K562 (cell line): ENCODE data around the gene SORCS2.

ENCODE experiments used
- ATF2 ChIP-seq: sonication (generic); formaldehyde crosslinking; IDR thresholded peaks from 2 replicates; pipeline ENCODE4 v1.8.1; 2022; ENCODE audit warnings: missing genetic modification reagents
- ATF6 ChIP-seq: sonication (generic); formaldehyde crosslinking; IDR thresholded peaks from 2 replicates; pipeline ENCODE4 v1.4.0; 2020; ENCODE audit warnings: mild to moderate bottlenecking, missing genetic modification reagents
- HNRNPUL1 ChIP-seq: fragments of 200-400 bp; formaldehyde crosslinking; IDR thresholded peaks from 2 replicates; pipeline ENCODE4 v1.6.1; 2017; ENCODE audit warnings: low read length
- JUND ChIP-seq, 2 experiments: IDR thresholded peaks; 2 replicates in 1 of 2; 3 replicates in 1 of 2; pipeline ENCODE4 v1.6.1; 2011; ENCODE audit warnings: borderline replicate concordance in 2 of 2, low read depth in 2 of 2, low read length in 2 of 2, improper control_type of control experiment in 1 of 2, missing biosample characterization in 1 of 2, missing genetic modification characterization in 1 of 2, missing genetic modification reagents in 1 of 2
- NONO ChIP-seq, 2 experiments: fragments of 200-400 bp in 1 of 2; fragments of 450-650 bp in 1 of 2; formaldehyde crosslinking in 1 of 2; IDR thresholded peaks; 2 replicates each; pipeline ENCODE4 v1.6.1; 2017; ENCODE audit warnings: low read depth in 2 of 2, mild to moderate bottlenecking in 2 of 2, moderate library complexity in 2 of 2, low read length in 1 of 2
- POLR2AphosphoS5 ChIP-seq: IDR thresholded peaks from 2 replicates; pipeline ENCODE4 v1.6.1; 2011; ENCODE audit warnings: mild to moderate bottlenecking, low read depth, low read length, moderate library complexity; ENCODE audit not compliant: control insufficient read depth, insufficient read depth
- ZFP36 ChIP-seq: fragments of 150-350 bp; IDR thresholded peaks from 2 replicates; pipeline ENCODE4 v1.6.1; 2018; ENCODE audit warnings: low read length, low read depth; ENCODE audit not compliant: partially characterized antibody
- ZNF589 ChIP-seq: fragments of 200-800 bp; sonication (Bioruptor generic); IDR thresholded peaks from 2 replicates; pipeline ENCODE4 v1.6.1; 2016; ENCODE audit warnings: low read depth, missing genetic modification characterization, missing compliant biosample characterization
- TF ChIP-seq, protein P1 (sequence below): fragments of 250-450 bp; sonication (Bioruptor Pico); IDR thresholded peaks from 2 replicates; pipeline ENCODE4 v1.5.0; 2022; ENCODE audit warnings: mild to moderate bottlenecking
- TF ChIP-seq, protein P2 (sequence below), 2 experiments: fragments of 450-650 bp; formaldehyde crosslinking in 1 of 2; IDR thresholded peaks; 2 replicates each; pipeline versions ENCODE4 v1.4.0 to v1.6.1; 2014 to 2020; ENCODE audit warnings: mild to moderate bottlenecking in 2 of 2, borderline replicate concordance in 1 of 2, low read depth in 1 of 2
- TF ChIP-seq, protein P3 (sequence below): IDR thresholded peaks from 3 replicates; pipeline ENCODE4 v1.6.1; 2011; ENCODE audit warnings: borderline replicate concordance, mild to moderate bottlenecking; ENCODE audit not compliant: insufficient read length, insufficient read depth
- TF ChIP-seq, protein P4 (sequence below): fragments of 450-650 bp; IDR thresholded peaks from 2 replicates; pipeline ENCODE4 v1.6.1; 2018; ENCODE audit not compliant: partially characterized antibody

GRCh38 chr4:7165874-7166201 is 26.5 kb upstream of the SORCS2 start:
- TF ChIP-seq POLR2AphosphoS5 (no peak), JUND (IDR thresholded peaks at IDR 0.05; ENCODE audit: borderline replicate concordance, low read depth, low read length) (no peak), JUND (tag; IDR thresholded peaks at IDR 0.05; ENCODE audit: borderline replicate concordance, low read depth, low read length) (no peak), ATF2 (CRISPR knock-in tag) (no peak), ATF6 (CRISPR knock-in tag) (no peak), NONO (IDR thresholded peaks at IDR 0.05; ENCODE audit: low read depth in 2 of 2, low read length in 1 of 2) (no peak), ZFP36 (no peak), ZNF589 (CRISPR knock-in tag) (no peak), HNRNPUL1 (no peak)
- TF ChIP-seq, protein P1, sequence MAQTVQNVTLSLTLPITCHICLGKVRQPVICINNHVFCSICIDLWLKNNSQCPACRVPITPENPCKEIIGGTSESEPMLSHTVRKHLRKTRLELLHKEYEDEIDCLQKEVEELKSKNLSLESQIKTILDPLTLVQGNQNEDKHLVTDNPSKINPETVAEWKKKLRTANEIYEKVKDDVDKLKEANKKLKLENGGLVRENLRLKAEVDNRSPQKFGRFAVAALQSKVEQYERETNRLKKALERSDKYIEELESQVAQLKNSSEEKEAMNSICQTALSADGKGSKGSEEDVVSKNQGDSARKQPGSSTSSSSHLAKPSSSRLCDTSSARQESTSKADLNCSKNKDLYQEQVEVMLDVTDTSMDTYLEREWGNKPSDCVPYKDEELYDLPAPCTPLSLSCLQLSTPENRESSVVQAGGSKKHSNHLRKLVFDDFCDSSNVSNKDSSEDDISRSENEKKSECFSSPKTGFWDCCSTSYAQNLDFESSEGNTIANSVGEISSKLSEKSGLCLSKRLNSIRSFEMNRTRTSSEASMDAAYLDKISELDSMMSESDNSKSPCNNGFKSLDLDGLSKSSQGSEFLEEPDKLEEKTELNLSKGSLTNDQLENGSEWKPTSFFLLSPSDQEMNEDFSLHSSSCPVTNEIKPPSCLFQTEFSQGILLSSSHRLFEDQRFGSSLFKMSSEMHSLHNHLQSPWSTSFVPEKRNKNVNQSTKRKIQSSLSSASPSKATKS: no peak
- TF ChIP-seq, protein P2, sequence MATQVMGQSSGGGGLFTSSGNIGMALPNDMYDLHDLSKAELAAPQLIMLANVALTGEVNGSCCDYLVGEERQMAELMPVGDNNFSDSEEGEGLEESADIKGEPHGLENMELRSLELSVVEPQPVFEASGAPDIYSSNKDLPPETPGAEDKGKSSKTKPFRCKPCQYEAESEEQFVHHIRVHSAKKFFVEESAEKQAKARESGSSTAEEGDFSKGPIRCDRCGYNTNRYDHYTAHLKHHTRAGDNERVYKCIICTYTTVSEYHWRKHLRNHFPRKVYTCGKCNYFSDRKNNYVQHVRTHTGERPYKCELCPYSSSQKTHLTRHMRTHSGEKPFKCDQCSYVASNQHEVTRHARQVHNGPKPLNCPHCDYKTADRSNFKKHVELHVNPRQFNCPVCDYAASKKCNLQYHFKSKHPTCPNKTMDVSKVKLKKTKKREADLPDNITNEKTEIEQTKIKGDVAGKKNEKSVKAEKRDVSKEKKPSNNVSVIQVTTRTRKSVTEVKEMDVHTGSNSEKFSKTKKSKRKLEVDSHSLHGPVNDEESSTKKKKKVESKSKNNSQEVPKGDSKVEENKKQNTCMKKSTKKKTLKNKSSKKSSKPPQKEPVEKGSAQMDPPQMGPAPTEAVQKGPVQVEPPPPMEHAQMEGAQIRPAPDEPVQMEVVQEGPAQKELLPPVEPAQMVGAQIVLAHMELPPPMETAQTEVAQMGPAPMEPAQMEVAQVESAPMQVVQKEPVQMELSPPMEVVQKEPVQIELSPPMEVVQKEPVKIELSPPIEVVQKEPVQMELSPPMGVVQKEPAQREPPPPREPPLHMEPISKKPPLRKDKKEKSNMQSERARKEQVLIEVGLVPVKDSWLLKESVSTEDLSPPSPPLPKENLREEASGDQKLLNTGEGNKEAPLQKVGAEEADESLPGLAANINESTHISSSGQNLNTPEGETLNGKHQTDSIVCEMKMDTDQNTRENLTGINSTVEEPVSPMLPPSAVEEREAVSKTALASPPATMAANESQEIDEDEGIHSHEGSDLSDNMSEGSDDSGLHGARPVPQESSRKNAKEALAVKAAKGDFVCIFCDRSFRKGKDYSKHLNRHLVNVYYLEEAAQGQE (IDR thresholded peaks at IDR 0.05; ENCODE audit: borderline replicate concordance): no peak
- TF ChIP-seq, protein P2 (CRISPR knock-in tag; IDR thresholded peaks at IDR 0.05; ENCODE audit: low read depth): no peak
- TF ChIP-seq, protein P3, sequence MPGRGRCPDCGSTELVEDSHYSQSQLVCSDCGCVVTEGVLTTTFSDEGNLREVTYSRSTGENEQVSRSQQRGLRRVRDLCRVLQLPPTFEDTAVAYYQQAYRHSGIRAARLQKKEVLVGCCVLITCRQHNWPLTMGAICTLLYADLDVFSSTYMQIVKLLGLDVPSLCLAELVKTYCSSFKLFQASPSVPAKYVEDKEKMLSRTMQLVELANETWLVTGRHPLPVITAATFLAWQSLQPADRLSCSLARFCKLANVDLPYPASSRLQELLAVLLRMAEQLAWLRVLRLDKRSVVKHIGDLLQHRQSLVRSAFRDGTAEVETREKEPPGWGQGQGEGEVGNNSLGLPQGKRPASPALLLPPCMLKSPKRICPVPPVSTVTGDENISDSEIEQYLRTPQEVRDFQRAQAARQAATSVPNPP: no peak
- TF ChIP-seq, protein P4, sequence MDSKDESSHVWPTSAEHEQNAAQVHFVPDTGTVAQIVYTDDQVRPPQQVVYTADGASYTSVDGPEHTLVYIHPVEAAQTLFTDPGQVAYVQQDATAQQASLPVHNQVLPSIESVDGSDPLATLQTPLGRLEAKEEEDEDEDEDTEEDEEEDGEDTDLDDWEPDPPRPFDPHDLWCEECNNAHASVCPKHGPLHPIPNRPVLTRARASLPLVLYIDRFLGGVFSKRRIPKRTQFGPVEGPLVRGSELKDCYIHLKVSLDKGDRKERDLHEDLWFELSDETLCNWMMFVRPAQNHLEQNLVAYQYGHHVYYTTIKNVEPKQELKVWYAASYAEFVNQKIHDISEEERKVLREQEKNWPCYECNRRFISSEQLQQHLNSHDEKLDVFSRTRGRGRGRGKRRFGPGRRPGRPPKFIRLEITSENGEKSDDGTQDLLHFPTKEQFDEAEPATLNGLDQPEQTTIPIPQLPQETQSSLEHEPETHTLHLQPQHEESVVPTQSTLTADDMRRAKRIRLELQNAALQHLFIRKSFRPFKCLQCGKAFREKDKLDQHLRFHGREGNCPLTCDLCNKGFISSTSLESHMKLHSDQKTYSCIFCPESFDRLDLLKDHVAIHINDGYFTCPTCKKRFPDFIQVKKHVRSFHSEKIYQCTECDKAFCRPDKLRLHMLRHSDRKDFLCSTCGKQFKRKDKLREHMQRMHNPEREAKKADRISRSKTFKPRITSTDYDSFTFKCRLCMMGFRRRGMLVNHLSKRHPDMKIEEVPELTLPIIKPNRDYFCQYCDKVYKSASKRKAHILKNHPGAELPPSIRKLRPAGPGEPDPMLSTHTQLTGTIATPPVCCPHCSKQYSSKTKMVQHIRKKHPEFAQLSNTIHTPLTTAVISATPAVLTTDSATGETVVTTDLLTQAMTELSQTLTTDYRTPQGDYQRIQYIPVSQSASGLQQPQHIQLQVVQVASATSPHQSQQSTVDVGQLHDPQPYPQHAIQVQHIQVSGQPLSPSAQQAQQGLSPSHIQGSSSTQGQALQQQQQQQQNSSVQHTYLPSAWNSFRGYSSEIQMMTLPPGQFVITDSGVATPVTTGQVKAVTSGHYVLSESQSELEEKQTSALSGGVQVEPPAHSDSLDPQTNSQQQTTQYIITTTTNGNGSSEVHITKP: no peak
